CD14-positive monocyte (primary cell): ENCODE data around the gene DPP6. TPM values are rescaled to one million over a fixed set of nuclear protein-coding genes. Genes with fewer than 3 reads are reported as not detected.

Experiments
- DNase-seq, 3 donors: peaks; one replicate each; pipeline ENCODE4 v3.0.0-alpha.2; 2011 to 2022
- H2AFZ ChIP-seq: 2 replicates; pipeline ENCODE4 v1.6.0; 2012; ENCODE audit warnings: mild to moderate bottlenecking, low read depth, low read length, inconsistent platforms; ENCODE audit not compliant: insufficient read depth, poor library complexity, severe bottlenecking
- H3K27ac ChIP-seq, 2 donors: 1 replicate in 1 of 2; 2 replicates in 1 of 2; pipeline ENCODE4 v1.5.1; 2012 to 2013; ENCODE audit warnings: low read length in 2 of 2, control low read depth in 1 of 2, inconsistent platforms in 1 of 2, low read depth in 1 of 2, mild to moderate bottlenecking in 1 of 2
- H3K27me3 ChIP-seq, 2 donors: one replicate each; pipeline versions ENCODE4 v1.6.0 to v1.6.1; 2011 to 2013; ENCODE audit warnings: low read length in 2 of 2; ENCODE audit not compliant: control insufficient read depth in 2 of 2, insufficient read depth in 2 of 2
- H3K36me3 ChIP-seq, 2 donors: replicated peaks in 1 of 2; 1 replicate in 1 of 2; 2 replicates in 1 of 2; pipeline versions ENCODE4 v1.5.1 to v1.6.1; 2012 to 2013; ENCODE audit warnings: low read length in 2 of 2, control low read depth in 1 of 2, inconsistent platforms in 1 of 2, mild to moderate bottlenecking in 1 of 2; ENCODE audit not compliant: insufficient read depth in 2 of 2, control insufficient read depth in 1 of 2
- H3K4me1 ChIP-seq, 2 donors: 1 replicate in 1 of 2; 2 replicates in 1 of 2; pipeline versions ENCODE4 v1.5.1 to v1.6.1; 2012 to 2013; ENCODE audit warnings: low read length in 2 of 2, control low read depth in 1 of 2, inconsistent platforms in 1 of 2, mild to moderate bottlenecking in 1 of 2, moderate library complexity in 1 of 2; ENCODE audit not compliant: insufficient read depth in 2 of 2, control insufficient read depth in 1 of 2
- H3K4me2 ChIP-seq: replicated peaks from 2 replicates; pipeline ENCODE3; 2012; ENCODE audit warnings: low read length, moderate library complexity, mild to moderate bottlenecking; ENCODE audit not compliant: poor library complexity, severe bottlenecking; ENCODE audit errors: extremely low read depth
- H3K4me3 ChIP-seq, 3 experiments: fragments of 200-600 bp in 1 of 3; sonication (generic) in 1 of 3; replicated peaks in 1 of 3; 1 replicate in 2 of 3; 2 replicates in 1 of 3; pipeline ENCODE4 v1.5.1; 2011 to 2013; ENCODE audit warnings: low read length in 3 of 3, mild to moderate bottlenecking in 3 of 3, control low read depth in 2 of 3, low read depth in 2 of 3, inconsistent platforms in 1 of 3, moderate library complexity in 1 of 3
- H3K79me2 ChIP-seq: 2 replicates; pipeline ENCODE4 v1.6.0; 2012; ENCODE audit warnings: mild to moderate bottlenecking, control low read depth, inconsistent platforms, low read length, moderate library complexity; ENCODE audit not compliant: insufficient read depth
- H3K9ac ChIP-seq: 2 replicates; pipeline ENCODE4 v1.6.0; 2017; ENCODE audit warnings: low read length, mild to moderate bottlenecking; ENCODE audit not compliant: insufficient read depth, poor library complexity, severe bottlenecking
- H3K9me3 ChIP-seq, 2 donors: replicated peaks in 1 of 2; 1 replicate in 1 of 2; 2 replicates in 1 of 2; pipeline versions ENCODE4 v1.5.1 to v1.6.1; 2012 to 2013; ENCODE audit warnings: low read length in 2 of 2, control low read depth in 1 of 2; ENCODE audit not compliant: control insufficient read depth in 1 of 2, insufficient read depth in 1 of 2
- H4K20me1 ChIP-seq: 2 replicates; pipeline ENCODE4 v1.6.0; 2012; ENCODE audit warnings: mild to moderate bottlenecking, low read length, control low read depth, moderate library complexity; ENCODE audit not compliant: insufficient read depth
- H3K27ac Mint-ChIP-seq, 7 donors: one replicate each; pipeline ENCODE4 v1.8.0; 2020; ENCODE audit warnings: mild to moderate bottlenecking in 7 of 7, mixed read lengths in 7 of 7, moderate library complexity in 6 of 7, inconsistent platforms in 2 of 7
- H3K27me3 Mint-ChIP-seq, 3 donors: one replicate each; pipeline ENCODE4 v1.8.0; 2021 to 2022; ENCODE audit warnings: low read depth in 3 of 3, mild to moderate bottlenecking in 3 of 3, mixed read lengths in 3 of 3, moderate library complexity in 3 of 3, inconsistent platforms in 1 of 3
- H3K36me3 Mint-ChIP-seq, 2 donors: one replicate each; pipeline ENCODE4 v1.8.0; 2020; ENCODE audit warnings: mixed read lengths in 2 of 2, inconsistent platforms in 1 of 2, mild to moderate bottlenecking in 1 of 2
- H3K4me1 Mint-ChIP-seq: one replicate; pipeline ENCODE4 v1.8.0; 2020; ENCODE audit warnings: mild to moderate bottlenecking, mixed read lengths
- H3K4me3 Mint-ChIP-seq, 2 donors: one replicate each; pipeline ENCODE4 v1.8.0; 2020; ENCODE audit warnings: mild to moderate bottlenecking in 2 of 2, mixed read lengths in 2 of 2, moderate library complexity in 1 of 2
- H3K9me3 Mint-ChIP-seq, 7 donors: one replicate each; pipeline ENCODE4 v1.8.0; 2020 to 2022; ENCODE audit warnings: mixed read lengths in 7 of 7, mild to moderate bottlenecking in 6 of 7, moderate library complexity in 6 of 7, inconsistent platforms in 2 of 7
- WGBS: methylation state at CpG from one replicate; pipeline ENCODE4 v1.1.5; 2013; ENCODE audit warnings: missing lambda C conversion rate; ENCODE audit not compliant: insufficient coverage; 5-methylcytosine and 5-hydroxymethylcytosine counted together
- intact Hi-C, 2 donors: fragments of 100-400 bp; cut with micrococcal nuclease; formaldehyde crosslinking; loops; one replicate each; pipeline versions ENCODE4 v1.15.0 to v1.15.1; 2023
- polyA plus RNA-seq, 3 donors: library from polyadenylated mRNA; depleted of rRNA in 1 of 3; unstranded in 2 of 3; stranded (reverse) in 1 of 3; fragments of 300-500 nt in 2 of 3; fragments of >200 nt in 1 of 3; fragmentation: Illumina TruSeq in 2 of 3; gene quantifications; 1 replicate in 2 of 3; 2 replicates in 1 of 3; pipeline ENCODE4 v1.2.3, GENCODE V29; 2012 to 2021
- TF ChIP-seq, protein P1 (sequence below): fragments of 200-600 bp; IDR thresholded peaks from one replicate; pipeline ENCODE4 v1.8.0; 2022; ENCODE audit warnings: antibody characterized with exemption, mild to moderate bottlenecking

DPP6 gene
- polyA plus RNA-seq, 3 donors: not detected

DNA sequence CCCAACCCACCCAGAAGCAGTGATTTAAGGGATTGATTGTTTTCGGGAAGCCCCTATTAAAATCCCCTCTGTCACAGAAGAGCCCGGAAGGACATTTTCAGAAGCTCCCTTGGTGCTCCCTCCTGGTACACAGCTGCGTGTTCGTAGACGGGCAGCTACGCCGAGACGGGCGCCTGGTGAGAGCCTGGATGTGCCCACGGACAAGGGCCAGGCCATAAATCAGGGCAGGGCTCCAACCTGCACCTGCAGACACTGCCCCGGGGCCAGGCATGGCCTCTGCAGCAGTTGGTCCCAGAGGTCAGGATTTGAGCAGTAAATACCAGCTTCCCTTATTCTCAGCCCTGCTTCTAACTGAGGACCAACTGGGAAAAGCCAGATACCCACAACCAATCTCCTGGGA lies 843.9 kb downstream of the DPP6 start:
- H4K20me1 ChIP-seq: no peaks in the 10 kb centered on the region
- no peak overlapping the region for H2AFZ ChIP-seq
- TF ChIP-seq, protein P1, sequence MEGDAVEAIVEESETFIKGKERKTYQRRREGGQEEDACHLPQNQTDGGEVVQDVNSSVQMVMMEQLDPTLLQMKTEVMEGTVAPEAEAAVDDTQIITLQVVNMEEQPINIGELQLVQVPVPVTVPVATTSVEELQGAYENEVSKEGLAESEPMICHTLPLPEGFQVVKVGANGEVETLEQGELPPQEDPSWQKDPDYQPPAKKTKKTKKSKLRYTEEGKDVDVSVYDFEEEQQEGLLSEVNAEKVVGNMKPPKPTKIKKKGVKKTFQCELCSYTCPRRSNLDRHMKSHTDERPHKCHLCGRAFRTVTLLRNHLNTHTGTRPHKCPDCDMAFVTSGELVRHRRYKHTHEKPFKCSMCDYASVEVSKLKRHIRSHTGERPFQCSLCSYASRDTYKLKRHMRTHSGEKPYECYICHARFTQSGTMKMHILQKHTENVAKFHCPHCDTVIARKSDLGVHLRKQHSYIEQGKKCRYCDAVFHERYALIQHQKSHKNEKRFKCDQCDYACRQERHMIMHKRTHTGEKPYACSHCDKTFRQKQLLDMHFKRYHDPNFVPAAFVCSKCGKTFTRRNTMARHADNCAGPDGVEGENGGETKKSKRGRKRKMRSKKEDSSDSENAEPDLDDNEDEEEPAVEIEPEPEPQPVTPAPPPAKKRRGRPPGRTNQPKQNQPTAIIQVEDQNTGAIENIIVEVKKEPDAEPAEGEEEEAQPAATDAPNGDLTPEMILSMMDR: no peak
- Mint-ChIP-seq H3K4me3 (no peak overlapping the region), H3K36me3 (no peaks in the 10 kb centered on the region), H3K27ac (no peak overlapping the region), H3K4me1 (no peaks in the 10 kb centered on the region), H3K27me3 (peaks cover 1 to 6% (median 5%) of the 10 kb centered on the region in 3 donors), H3K9me3 (peaks cover 0 to 14% (median 8%) of the 10 kb centered on the region in 7 donors)
- H3K4me3 ChIP-seq: no peak overlapping the region
- H3K27ac ChIP-seq: no peak overlapping the region
- no peaks in the 10 kb centered on the region for H3K79me2 ChIP-seq
- H3K4me1 ChIP-seq: no peaks in the 10 kb centered on the region
- no peak for DNase-seq
- intact Hi-C loops: no loop called here
- no peaks in the 10 kb centered on the region for H3K27me3 ChIP-seq
- H3K9me3 ChIP-seq: no peaks in the 10 kb centered on the region
- H3K9ac ChIP-seq: no peak overlapping the region
- 93% methylated on average over 10 of the region's 11 CpGs for WGBS
- no peaks in the 10 kb centered on the region for H3K36me3 ChIP-seq
- H3K4me2 ChIP-seq: no peak overlapping the region

DNA sequence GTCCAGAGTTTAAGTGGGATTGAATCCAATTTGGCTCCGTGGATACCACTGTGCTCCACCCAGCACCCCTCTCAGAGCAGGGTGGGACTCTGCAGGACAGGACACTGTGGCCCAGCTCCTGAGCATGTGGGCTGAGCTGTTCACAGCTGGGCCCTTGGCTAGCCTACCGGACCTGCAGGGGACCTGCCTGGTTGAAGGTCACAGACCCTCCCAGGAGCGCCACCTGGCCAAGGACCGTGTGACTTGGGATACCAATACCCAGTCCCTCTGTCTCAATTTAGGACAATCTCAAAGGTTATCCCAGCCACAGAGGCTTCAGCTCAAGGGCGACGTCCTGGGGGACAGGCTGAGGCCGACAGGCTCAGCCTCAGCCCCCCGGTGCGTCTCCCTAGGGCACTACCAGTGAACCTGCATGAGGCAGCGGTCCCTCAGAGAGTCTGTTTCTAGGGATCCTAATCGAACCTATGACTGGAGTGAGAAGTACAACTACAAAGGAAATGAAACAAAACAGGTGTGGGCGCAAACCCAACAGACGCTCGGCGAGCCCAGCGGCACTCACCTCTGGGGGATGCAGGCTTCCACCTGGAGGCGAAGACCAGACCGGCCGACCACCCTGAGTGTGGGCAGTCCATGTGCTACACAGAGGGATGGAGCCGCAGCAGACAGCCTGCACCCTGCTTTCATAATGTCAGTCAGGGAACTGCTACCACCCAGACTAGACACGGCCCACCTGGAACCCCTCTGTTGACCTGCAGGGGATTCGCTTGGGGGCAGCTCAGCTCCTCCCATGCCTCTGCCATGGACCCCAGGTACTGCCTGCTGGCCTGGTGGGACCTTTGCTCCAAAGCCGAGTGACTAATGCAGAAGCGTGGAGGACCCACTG lies 847.0 kb downstream of the DPP6 start:
- no peaks in the 10 kb centered on the region for H3K79me2 ChIP-seq
- no peaks in the 10 kb centered on the region for H3K36me3 ChIP-seq
- no peak overlapping the region for H3K27ac Mint-ChIP-seq
- no peak overlapping the region for H3K4me2 ChIP-seq
- intact Hi-C loops: no loop called here
- peaks cover 1 to 4% (median 3%) of the 10 kb centered on the region in 3 donors for H3K27me3 Mint-ChIP-seq
- H3K27me3 ChIP-seq: no peaks in the 10 kb centered on the region
- no peak overlapping the region for H3K9ac ChIP-seq
- peaks cover 0 to 5% (median 1%) of the 10 kb centered on the region in 7 donors for H3K9me3 Mint-ChIP-seq
- no peak overlapping the region for H3K27ac ChIP-seq
- 95% methylated on average over 21 of the region's 24 CpGs for WGBS
- H4K20me1 ChIP-seq: no peaks in the 10 kb centered on the region
- H3K4me3 ChIP-seq: no peak overlapping the region
- no peaks in the 10 kb centered on the region for H3K36me3 Mint-ChIP-seq
- TF ChIP-seq, protein P1: no peak
- H2AFZ ChIP-seq: no peak overlapping the region
- no peaks in the 10 kb centered on the region for H3K4me1 ChIP-seq
- no peaks in the 10 kb centered on the region for H3K9me3 ChIP-seq
- H3K4me1 Mint-ChIP-seq: no peaks in the 10 kb centered on the region
- DNase-seq: no peak
- H3K4me3 Mint-ChIP-seq: no peak overlapping the region
